ENCODE results near the gene LDLRAD4.

The LDLRAD4 gene

GRCh38 chr18:13463526-13464210 is 245.1 kb downstream of the LDLRAD4 start:
- H3K27ac ChIP-seq = no peak overlapping the region
- no peaks in the 10 kb centered on the region for H3K36me3 ChIP-seq
- H3K4me1 ChIP-seq = peaks cover 0 to 9% (median 8%) of the 10 kb centered on the region in 4 donors
- H3K9me3 ChIP-seq = no peaks in the 10 kb centered on the region
- intact Hi-C loops (cut with DNase I; ENCODE audit: low total_unique reads) = no loop called here
- H3K4me3 ChIP-seq = no peak overlapping the region
- no peak for TF ChIP-seq CTCF (IDR thresholded peaks at IDR 0.05)
- H3K27me3 ChIP-seq = no peaks in the 10 kb centered on the region
- no peak for DNase-seq

- peak; percentile 75 to 77 for DNase-seq
- no peak overlapping the region for H3K27ac ChIP-seq
- H3K36me3 ChIP-seq = no peaks in the 10 kb centered on the region
- intact Hi-C loops (cut with DNase I; ENCODE audit: low total_unique reads) = no loop called here
- no peak for TF ChIP-seq CTCF (IDR thresholded peaks at IDR 0.05)
- H3K27me3 ChIP-seq = no peaks in the 10 kb centered on the region
- H3K4me1 ChIP-seq = peaks cover 0 to 9% (median 8%) of the 10 kb centered on the region in 4 donors
- no peak overlapping the region for H3K4me3 ChIP-seq
- no peaks in the 10 kb centered on the region for H3K9me3 ChIP-seq
Observed at GRCh38 chr18:13464432-13465123, 246.0 kb downstream of the LDLRAD4 start.

- no peak for TF ChIP-seq CTCF (IDR thresholded peaks at IDR 0.05)
- H3K4me1 ChIP-seq = peaks cover 0 to 9% (median 8%) of the 10 kb centered on the region in 4 donors
- no peak for DNase-seq
- H3K27ac ChIP-seq = no peak overlapping the region
- intact Hi-C loops (cut with DNase I; ENCODE audit: low total_unique reads) = no loop called here
- H3K27me3 ChIP-seq = no peaks in the 10 kb centered on the region
- H3K9me3 ChIP-seq = no peaks in the 10 kb centered on the region
- H3K4me3 ChIP-seq = no peak overlapping the region
- H3K36me3 ChIP-seq = no peaks in the 10 kb centered on the region
Observed at GRCh38 chr18:13465124-13465446, 246.5 kb downstream of the LDLRAD4 start.

GRCh38 chr18:13465476-13465875 is 246.9 kb downstream of the LDLRAD4 start:
- no peak for TF ChIP-seq CTCF (IDR thresholded peaks at IDR 0.05)
- intact Hi-C loops (cut with DNase I; ENCODE audit: low total_unique reads) = no loop called here
- Histone ChIP-seq H3K4me3 (no peak overlapping the region), H3K4me1 (peaks cover 0 to 9% (median 8%) of the 10 kb centered on the region in 4 donors), H3K27ac (no peak overlapping the region), H3K27me3 (no peaks in the 10 kb centered on the region), H3K36me3 (no peaks in the 10 kb centered on the region), H3K9me3 (no peaks in the 10 kb centered on the region)
- DNase-seq = peak in 1 of 2 donors; percentile 43

- peaks cover 0 to 18% (median 9%) of the 10 kb centered on the region in 4 donors for H3K4me1 ChIP-seq
Observed at GRCh38 chr18:13470516-13471197, 252.1 kb downstream of the LDLRAD4 start.

More at GRCh38 chr18:13470516-13471197, 252.1 kb downstream of the LDLRAD4 start:
- Histone ChIP-seq H3K36me3 (no peaks in the 10 kb centered on the region), H3K4me3 (no peak overlapping the region), H3K27me3 (no peaks in the 10 kb centered on the region), H3K9me3 (no peaks in the 10 kb centered on the region), H3K27ac (no peak overlapping the region)
- intact Hi-C loops (cut with DNase I; ENCODE audit: low total_unique reads) = no loop called here
- no peak for TF ChIP-seq CTCF (IDR thresholded peaks at IDR 0.05)
- no peak for DNase-seq

Data from tibial artery (tissue), 4 donors.